PC-3 (cell line): ENCODE measurements around the gene SLC45A3.

Experiments
- EZH2 ChIP-seq: fragments of 300-600 bp; sonication (generic); IDR thresholded peaks from one replicate; pipeline ENCODE4 v1.6.1; 2017; ENCODE audit warnings: antibody characterized with exemption, mild to moderate bottlenecking, low read length; ENCODE audit not compliant: unreplicated experiment
- EZH2phosphoT487 ChIP-seq: fragments of 300-600 bp; sonication (generic); IDR thresholded peaks from 2 replicates; pipeline ENCODE4 v1.6.1; 2018; ENCODE audit warnings: mild to moderate bottlenecking, antibody characterized with exemption, low read length, borderline replicate concordance
- TF ChIP-seq, protein P1 (sequence below): fragments of 300-600 bp; sonication (generic); conservative IDR thresholded peaks from 2 replicates; pipeline ENCODE4 v1.5.1; 2017; ENCODE audit warnings: antibody characterized with exemption, low read depth, mild to moderate bottlenecking, low read length

DNA sequence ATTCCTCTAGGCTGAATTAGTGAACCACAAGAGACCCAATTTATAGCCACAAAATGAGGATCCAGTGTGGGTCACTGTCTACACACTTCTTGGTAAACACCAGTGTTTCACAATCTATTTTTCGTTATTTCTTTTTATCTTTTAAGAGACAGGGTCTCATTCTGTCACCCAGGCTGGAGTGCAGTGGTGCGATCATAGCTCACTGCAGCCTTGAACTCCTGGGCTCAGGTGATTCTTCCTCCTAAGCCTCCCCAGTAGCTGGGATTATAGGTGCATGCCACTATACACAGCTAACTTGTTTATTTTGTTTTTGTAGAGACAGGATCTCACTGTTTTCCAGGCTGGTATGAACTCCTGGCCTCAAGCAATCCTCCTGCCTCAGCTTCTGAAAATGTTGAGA lies 29.3 kb upstream of the SLC45A3 start:
- TF ChIP-seq EZH2 (no peak), EZH2phosphoT487 (no peak)
- TF ChIP-seq, protein P1, sequence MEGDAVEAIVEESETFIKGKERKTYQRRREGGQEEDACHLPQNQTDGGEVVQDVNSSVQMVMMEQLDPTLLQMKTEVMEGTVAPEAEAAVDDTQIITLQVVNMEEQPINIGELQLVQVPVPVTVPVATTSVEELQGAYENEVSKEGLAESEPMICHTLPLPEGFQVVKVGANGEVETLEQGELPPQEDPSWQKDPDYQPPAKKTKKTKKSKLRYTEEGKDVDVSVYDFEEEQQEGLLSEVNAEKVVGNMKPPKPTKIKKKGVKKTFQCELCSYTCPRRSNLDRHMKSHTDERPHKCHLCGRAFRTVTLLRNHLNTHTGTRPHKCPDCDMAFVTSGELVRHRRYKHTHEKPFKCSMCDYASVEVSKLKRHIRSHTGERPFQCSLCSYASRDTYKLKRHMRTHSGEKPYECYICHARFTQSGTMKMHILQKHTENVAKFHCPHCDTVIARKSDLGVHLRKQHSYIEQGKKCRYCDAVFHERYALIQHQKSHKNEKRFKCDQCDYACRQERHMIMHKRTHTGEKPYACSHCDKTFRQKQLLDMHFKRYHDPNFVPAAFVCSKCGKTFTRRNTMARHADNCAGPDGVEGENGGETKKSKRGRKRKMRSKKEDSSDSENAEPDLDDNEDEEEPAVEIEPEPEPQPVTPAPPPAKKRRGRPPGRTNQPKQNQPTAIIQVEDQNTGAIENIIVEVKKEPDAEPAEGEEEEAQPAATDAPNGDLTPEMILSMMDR, result no peak
